GM20000 (cell line): ENCODE data around the gene INSR.
A peak's percentile ranks its signal among the peaks of the same experiment; 100 is the strongest.

Experiments used
- DNase-seq: peaks from one replicate; pipeline ENCODE4 v3.0.0; 2012; ENCODE audit warnings: low spot score
- TF ChIP-seq, protein P1 (sequence below): IDR thresholded peaks from 2 replicates; pipeline ENCODE4 v1.5.1; 2012; ENCODE audit warnings: mild to moderate bottlenecking, control low read depth; ENCODE audit errors: extremely low read depth, missing control alignments

INSR gene

DNA sequence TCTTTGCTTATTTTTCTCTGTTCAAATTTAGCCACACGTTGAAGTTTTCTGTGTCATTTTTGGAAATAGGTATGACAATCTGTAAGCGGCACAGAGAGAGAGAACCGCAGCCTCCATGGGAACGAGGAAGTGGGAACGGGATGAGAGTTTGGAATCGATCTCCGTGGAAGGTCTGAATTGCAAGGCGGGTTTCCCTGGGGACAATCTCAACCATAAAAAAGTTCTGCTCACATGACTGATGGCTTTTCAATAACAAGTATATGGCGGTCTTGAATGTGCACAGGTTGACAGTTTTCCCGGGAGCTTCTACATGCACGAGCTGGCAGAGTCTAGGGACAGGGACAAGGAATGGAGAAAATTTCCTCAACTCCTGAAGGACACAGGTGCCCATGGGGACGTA, 90.9 kb downstream of the INSR start:
- no peak for DNase-seq
- TF ChIP-seq, protein P1, sequence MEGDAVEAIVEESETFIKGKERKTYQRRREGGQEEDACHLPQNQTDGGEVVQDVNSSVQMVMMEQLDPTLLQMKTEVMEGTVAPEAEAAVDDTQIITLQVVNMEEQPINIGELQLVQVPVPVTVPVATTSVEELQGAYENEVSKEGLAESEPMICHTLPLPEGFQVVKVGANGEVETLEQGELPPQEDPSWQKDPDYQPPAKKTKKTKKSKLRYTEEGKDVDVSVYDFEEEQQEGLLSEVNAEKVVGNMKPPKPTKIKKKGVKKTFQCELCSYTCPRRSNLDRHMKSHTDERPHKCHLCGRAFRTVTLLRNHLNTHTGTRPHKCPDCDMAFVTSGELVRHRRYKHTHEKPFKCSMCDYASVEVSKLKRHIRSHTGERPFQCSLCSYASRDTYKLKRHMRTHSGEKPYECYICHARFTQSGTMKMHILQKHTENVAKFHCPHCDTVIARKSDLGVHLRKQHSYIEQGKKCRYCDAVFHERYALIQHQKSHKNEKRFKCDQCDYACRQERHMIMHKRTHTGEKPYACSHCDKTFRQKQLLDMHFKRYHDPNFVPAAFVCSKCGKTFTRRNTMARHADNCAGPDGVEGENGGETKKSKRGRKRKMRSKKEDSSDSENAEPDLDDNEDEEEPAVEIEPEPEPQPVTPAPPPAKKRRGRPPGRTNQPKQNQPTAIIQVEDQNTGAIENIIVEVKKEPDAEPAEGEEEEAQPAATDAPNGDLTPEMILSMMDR: no peak

DNA sequence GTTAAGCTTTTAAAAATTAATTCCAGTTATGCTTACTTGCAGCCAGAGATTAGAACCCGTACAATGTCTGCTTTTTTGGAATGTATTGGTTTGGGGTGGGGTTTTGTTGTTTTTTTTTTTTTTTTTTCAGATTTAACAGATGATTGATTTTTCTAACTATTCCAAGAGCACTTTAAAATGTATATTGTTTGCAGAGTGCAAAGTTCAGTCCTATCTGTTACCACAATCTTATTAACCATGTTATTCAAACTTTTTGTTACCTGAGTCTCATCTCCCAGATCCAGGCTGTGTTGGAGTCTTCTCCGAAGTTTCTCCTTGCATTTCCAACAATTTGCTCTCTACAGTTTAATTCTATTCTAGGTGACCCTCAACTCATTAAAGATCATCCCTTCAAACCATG, 91.3 kb downstream of the INSR start:
- no peak for DNase-seq
- TF ChIP-seq, protein P1: no peak

DNA sequence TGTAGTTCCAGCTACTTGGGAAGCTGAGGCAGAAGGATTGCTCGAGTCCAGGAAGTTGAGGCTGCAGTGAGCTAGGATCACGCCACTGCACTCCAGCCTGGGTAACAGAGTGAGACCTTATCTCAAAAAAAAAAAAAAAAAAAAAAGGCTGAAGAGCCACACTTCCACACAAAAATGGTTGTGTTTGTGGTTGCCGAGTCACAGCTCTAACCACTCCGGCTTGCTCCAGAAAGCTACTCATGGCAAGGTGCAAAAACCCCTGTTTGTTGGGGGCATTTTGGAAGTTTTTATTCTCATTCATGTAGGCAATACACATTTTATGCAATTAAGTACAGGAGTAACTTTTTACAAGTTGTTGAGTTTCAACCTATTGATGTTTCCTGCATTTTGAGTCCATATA, 93.5 kb downstream of the INSR start:
- no peak for DNase-seq
- TF ChIP-seq, protein P1: no peak

DNA sequence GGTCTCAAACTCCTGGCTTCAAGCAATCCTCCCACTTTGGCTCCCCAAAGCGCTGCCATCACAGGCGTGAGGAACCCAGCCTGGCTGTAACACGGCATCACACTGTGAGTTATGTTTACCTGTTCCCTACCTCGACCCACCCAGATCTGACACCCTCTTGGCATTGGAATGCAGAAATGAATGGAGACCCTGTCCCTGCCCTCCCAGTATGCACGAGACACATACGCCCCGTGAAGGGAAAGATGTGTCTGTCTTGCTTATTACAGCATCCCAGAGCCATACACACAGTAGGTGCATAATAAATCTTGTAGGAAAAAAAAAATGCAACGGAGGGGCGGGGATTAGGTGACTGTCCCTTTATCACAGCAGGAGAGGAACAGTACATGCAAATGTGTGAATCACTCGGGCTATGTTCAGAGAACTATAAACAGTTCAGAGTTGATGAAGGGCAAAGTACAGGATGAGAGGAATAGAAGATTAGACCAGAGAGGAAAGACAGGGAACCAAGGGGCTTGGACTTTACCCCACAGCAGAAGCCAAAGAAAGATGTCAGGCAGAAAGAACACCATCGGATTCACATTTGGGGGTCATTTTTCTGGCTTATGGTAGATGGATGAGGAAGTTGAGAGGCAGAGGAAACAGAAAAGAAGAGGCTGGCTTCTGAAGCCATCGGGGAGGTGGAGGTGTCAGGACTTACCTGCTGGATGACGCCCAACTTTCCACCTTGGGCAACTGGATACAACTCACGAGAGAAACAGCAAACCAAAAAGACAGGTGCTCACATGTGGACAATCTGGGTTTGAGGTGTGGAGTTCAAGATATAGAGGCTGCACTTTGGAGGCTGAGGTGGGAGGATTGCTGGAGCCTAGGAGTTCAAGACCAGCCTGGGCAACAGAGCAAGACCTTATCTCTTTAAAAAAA, 94.3 kb downstream of the INSR start:
- TF ChIP-seq, protein P1: no peak
- no peak for DNase-seq

DNA sequence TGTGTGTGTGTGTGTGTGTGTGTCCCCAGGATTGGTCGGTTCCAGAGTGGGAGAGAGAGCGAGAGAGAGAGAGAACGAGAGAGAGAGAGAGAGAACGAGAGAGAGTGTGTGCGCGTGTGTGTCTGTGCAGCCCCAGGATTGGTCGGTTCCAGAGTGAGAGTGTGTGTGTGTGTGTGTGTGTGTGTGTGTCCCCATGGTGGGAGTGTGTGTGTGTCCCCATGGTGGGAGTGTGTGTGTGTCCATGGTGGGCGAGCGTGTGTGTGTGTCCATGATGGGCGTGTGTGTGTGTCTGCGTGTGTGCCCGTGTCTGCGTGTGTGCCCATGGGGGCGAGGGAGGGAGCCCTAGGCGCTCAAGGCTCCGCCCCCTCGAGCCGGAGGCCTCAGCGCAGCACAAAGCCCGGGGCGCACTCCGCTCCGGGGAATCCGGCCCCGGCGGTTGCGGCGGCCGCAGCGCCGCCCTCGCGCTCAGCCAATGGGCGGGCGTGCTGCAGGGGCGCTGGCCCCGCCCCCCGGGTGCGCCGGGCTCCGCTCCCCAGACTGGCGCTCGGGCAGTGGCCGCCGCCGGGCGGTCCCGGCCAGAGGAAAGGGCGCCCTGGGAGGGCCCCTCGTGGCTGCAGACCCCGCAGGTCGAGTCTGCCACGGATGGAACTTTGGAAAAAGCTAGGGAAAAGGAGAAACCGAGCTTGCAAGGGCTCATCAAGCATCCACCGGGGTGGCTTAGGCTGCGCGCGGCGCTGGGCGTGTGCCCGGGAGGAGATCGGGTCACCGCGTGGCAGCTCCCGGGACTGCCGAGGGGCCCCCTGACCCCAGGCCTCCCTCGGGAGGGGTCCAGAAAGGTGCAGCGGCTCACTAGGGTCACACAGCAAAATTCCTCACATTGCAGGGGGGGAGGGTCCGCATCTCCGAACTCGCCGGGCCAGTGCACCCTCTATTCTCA, 96.2 kb downstream of the INSR start:
- TF ChIP-seq, protein P1: no peak
- DNase-seq: peak; percentile 97

DNA sequence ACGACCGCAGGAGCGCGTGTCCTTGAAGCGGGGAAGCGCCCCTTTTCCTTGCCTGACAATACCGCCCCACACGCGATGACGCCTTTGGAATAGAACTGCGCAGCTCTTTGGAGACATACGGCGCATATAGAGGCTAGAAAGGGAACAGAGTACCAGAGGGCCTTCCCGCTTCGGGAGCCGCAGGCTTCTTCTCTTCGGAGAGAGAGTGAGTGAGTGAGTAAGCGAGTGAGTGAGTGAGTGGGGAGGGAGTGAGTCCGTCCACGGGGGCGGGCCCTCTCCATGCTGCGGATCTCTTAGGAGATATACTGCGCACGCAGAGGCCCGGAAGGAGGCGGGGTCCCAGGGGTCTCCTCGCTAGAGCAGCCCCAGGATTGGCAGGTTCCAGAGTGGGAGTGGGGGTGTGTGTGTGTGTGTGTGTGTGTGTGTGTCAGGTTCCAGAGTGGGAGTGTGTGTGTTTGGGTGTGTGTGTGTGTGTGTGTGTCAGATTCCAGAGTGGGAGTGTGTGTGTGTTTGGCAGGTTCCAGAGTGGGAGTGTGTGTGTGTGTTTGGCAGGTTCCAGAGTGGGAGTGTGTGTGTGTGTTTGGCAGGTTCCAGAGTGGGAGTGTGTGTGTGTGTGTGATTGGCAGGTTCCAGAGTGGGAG, 97.0 kb downstream of the INSR start:
- DNase-seq: peak; percentile 86
- TF ChIP-seq, protein P1: no peak
